Loucy (cell line): ENCODE data around the gene GALNT10.

Experiments used
- H2AFZ ChIP-seq: fragments of 200-600 bp; sonication (generic); 2 replicates; pipeline ENCODE4 v1.6.0; 2016; ENCODE audit warnings: antibody characterized with exemption, mild to moderate bottlenecking, low read length, moderate library complexity
- H3F3A ChIP-seq: fragments of 200-600 bp; 2 replicates; pipeline ENCODE4 v1.6.0; 2016; ENCODE audit warnings: antibody characterized with exemption, low read depth, mild to moderate bottlenecking
- H3K27me3 ChIP-seq: fragments of 200-600 bp; sonication (generic); 2 replicates; pipeline ENCODE4 v1.6.1; 2014; ENCODE audit warnings: low read length, mild to moderate bottlenecking; ENCODE audit not compliant: insufficient read depth, poor library complexity, severe bottlenecking
- H3K36me3 ChIP-seq: fragments of 200-600 bp; sonication (generic); 2 replicates; pipeline ENCODE4 v1.6.1; 2016; ENCODE audit warnings: low read length; ENCODE audit not compliant: insufficient read depth
- H3K4me1 ChIP-seq: fragments of 200-600 bp; sonication (generic); 2 replicates; pipeline ENCODE4 v1.5.1; 2014; ENCODE audit warnings: low read length, mild to moderate bottlenecking; ENCODE audit not compliant: insufficient read depth, poor library complexity, severe bottlenecking
- H3K4me2 ChIP-seq: fragments of 200-600 bp; sonication (generic); 2 replicates; pipeline ENCODE4 v1.6.0; 2014; ENCODE audit warnings: antibody characterized with exemption, low read length, low read depth, mild to moderate bottlenecking; ENCODE audit not compliant: poor library complexity, severe bottlenecking
- H3K4me3 ChIP-seq: fragments of 200-600 bp; sonication (generic); 2 replicates; pipeline ENCODE4 v1.5.1; 2014; ENCODE audit warnings: low read length, mild to moderate bottlenecking, mixed read lengths; ENCODE audit not compliant: poor library complexity, severe bottlenecking
- H3K79me2 ChIP-seq: fragments of 200-600 bp; sonication (generic); 2 replicates; pipeline ENCODE4 v1.6.1; 2014; ENCODE audit warnings: low read length; ENCODE audit not compliant: insufficient read depth
- H3K9ac ChIP-seq: fragments of 200-600 bp; sonication (generic); 2 replicates; pipeline ENCODE4 v1.6.0; 2014; ENCODE audit warnings: mild to moderate bottlenecking, low read depth, low read length, moderate library complexity; ENCODE audit not compliant: poor library complexity, severe bottlenecking
- H3K9me2 ChIP-seq: fragments of 200-600 bp; sonication (generic); replicated peaks from 2 replicates; pipeline ENCODE4 v1.6.1; 2016; ENCODE audit warnings: low read depth, low read length, mixed read lengths
- H3K9me3 ChIP-seq: fragments of 200-600 bp; sonication (generic); 2 replicates; pipeline ENCODE4 v1.6.1; 2014; ENCODE audit warnings: mild to moderate bottlenecking, antibody characterized with exemption, low read length, low read depth; ENCODE audit not compliant: insufficient read depth
- H4K20me1 ChIP-seq: fragments of 200-600 bp; sonication (generic); 2 replicates; pipeline ENCODE4 v1.6.0; 2014; ENCODE audit warnings: antibody characterized with exemption, low read length, mild to moderate bottlenecking; ENCODE audit not compliant: insufficient read depth, poor library complexity, severe bottlenecking
- EZH2phosphoT487 ChIP-seq: fragments of 200-600 bp; IDR thresholded peaks from 2 replicates; pipeline ENCODE4 v1.6.1; 2018; ENCODE audit warnings: antibody characterized with exemption, mild to moderate bottlenecking, moderate library complexity, borderline replicate concordance
- TF ChIP-seq, protein P1 (sequence below): fragments of 200-600 bp; sonication (generic); conservative IDR thresholded peaks from 2 replicates; pipeline ENCODE4 v1.5.1; 2014; ENCODE audit warnings: mild to moderate bottlenecking, antibody characterized with exemption, low read length

Gene GALNT10

DNA sequence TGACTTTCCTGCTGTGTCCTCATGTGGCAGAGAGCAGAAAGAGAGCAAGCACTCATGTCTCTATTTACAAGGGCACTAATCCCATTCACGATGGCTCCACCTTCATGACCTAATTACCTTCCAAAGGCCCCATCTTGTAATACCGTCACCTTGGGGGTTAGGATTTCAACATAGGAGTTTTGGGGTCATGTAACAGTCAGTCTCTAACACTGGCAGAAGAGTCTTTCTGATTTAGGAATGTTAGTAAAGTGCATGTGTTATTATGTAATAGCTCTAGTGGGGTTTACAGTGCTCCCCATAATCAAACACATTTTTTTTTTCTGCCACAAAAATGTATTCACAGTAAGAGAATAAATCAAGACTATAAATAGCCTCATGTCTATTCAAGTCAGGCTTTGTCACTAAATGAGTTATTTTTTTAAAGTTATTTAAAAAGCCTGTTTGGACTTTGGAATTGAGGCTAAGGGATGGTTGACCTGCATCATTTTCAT lies 19.1 kb downstream of the GALNT10 start:
- Histone ChIP-seq H3K27me3 (no peaks in the 10 kb centered on the region), H3K9me3 (no peaks in the 10 kb centered on the region), H3K4me3 (no peak overlapping the region), H3K9ac (no peak overlapping the region), H3F3A (no peaks in the 10 kb centered on the region), H3K4me2 (no peak overlapping the region), H3K36me3 (no peaks in the 10 kb centered on the region), H3K79me2 (no peaks in the 10 kb centered on the region), H3K9me2 (no peaks in the 10 kb centered on the region), H3K4me1 (peaks cover 6% of the 10 kb centered on the region), H4K20me1 (no peaks in the 10 kb centered on the region), H2AFZ (no peak overlapping the region)
- TF ChIP-seq, protein P1, sequence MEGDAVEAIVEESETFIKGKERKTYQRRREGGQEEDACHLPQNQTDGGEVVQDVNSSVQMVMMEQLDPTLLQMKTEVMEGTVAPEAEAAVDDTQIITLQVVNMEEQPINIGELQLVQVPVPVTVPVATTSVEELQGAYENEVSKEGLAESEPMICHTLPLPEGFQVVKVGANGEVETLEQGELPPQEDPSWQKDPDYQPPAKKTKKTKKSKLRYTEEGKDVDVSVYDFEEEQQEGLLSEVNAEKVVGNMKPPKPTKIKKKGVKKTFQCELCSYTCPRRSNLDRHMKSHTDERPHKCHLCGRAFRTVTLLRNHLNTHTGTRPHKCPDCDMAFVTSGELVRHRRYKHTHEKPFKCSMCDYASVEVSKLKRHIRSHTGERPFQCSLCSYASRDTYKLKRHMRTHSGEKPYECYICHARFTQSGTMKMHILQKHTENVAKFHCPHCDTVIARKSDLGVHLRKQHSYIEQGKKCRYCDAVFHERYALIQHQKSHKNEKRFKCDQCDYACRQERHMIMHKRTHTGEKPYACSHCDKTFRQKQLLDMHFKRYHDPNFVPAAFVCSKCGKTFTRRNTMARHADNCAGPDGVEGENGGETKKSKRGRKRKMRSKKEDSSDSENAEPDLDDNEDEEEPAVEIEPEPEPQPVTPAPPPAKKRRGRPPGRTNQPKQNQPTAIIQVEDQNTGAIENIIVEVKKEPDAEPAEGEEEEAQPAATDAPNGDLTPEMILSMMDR = no peak
- TF ChIP-seq EZH2phosphoT487 = no peak

DNA sequence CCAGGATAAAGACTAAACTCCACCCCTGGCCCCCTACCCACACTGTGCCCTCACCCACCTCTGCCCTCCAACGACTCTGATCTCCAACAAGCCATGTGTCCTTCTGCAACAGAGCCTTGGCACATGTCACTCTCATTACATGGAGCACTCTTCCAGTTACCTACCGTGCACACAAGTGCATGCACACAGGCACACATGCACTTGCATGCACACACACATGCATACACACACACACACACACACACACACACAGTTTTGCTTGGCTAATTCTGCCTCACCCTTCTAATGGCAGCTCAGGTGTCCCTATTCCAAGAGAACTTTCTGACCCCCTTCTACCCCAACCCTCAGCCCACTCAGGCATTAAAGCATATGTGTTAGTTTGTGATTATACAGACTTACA lies 19.6 kb downstream of the GALNT10 start:
- Histone ChIP-seq H4K20me1 (no peaks in the 10 kb centered on the region), H3K9ac (no peak overlapping the region), H3K27me3 (no peaks in the 10 kb centered on the region), H3K4me2 (no peak overlapping the region), H3F3A (no peaks in the 10 kb centered on the region), H3K4me3 (no peak overlapping the region), H3K79me2 (no peaks in the 10 kb centered on the region), H2AFZ (no peak overlapping the region), H3K9me3 (no peaks in the 10 kb centered on the region), H3K9me2 (no peaks in the 10 kb centered on the region), H3K36me3 (no peaks in the 10 kb centered on the region), H3K4me1 (peaks cover 6% of the 10 kb centered on the region)
- no peak for TF ChIP-seq EZH2phosphoT487
- TF ChIP-seq, protein P1 = no peak

DNA sequence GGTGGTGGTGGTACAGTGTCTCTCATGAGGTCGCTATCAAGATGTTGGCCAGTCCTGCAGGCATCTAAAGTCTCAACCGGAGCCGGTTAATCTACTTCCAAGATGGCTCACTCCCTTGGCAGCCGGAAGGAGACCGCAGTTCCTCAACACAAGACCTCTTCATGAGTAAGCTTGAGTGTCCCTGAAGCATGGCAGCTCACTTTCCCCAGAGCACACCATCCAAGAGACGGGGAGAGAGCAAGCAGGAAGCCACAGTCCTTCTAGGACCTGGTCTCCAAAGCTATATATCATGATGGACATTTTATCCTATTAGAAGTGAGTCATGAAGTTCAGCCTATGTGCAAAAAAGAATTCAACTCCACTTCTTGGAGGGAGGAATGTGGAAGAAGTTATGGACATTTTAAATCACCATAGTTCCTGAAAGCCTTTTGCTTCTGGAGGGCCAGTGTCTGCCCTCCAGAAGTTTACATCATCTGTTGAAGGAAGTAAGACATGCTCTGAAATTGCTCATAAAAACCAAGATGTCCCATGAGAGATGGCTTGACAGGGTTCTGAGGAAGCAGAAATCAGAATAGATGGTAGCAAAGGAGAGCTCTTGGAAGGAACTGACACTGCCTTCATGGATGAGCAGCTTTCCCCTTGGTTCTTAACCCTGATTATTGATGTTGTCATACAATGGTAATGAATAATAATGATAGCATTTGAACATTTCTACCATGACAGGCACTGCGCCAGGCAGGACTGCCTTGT lies 21.3 kb downstream of the GALNT10 start:
- Histone ChIP-seq H4K20me1 (no peaks in the 10 kb centered on the region), H3K27me3 (no peaks in the 10 kb centered on the region), H3K4me1 (peaks cover 8% of the 10 kb centered on the region), H3K9me3 (no peaks in the 10 kb centered on the region), H2AFZ (no peak overlapping the region), H3K36me3 (no peaks in the 10 kb centered on the region), H3K4me3 (no peak overlapping the region), H3K9me2 (no peaks in the 10 kb centered on the region), H3K79me2 (no peaks in the 10 kb centered on the region), H3K9ac (no peak overlapping the region), H3K4me2 (no peak overlapping the region), H3F3A (no peaks in the 10 kb centered on the region)
- TF ChIP-seq, protein P1 = no peak
- no peak for TF ChIP-seq EZH2phosphoT487
